Activated naive CD4-positive, alpha-beta T cell treated with anti-CD3 and anti-CD28 coated beads for 36 hours (primary cell): ENCODE results near the gene ADGRE1. TPM values are rescaled to one million over a fixed set of nuclear protein-coding genes. Genes with fewer than 3 reads are reported as not detected.

ENCODE experiments used
- CTCF ChIA-PET: fragments of 350-600 bp; sonication (Branson Sonifier 250); formaldehyde crosslinking; loops from one replicate; lab custom pipeline; 2021; ENCODE audit warnings: antibody characterized with exemption; lab: Charles Lee
- DNase-seq: peaks from one replicate; pipeline ENCODE4 v3.0.0-alpha.2; 2020
- H3K27ac Mint-ChIP-seq: one replicate; pipeline ENCODE4 v1.8.0; 2021; ENCODE audit warnings: mild to moderate bottlenecking, mixed read lengths
- H3K27me3 Mint-ChIP-seq: one replicate; pipeline ENCODE4 v1.8.0; 2021; ENCODE audit warnings: low read depth, mixed read lengths
- H3K36me3 Mint-ChIP-seq: one replicate; pipeline ENCODE4 v1.8.0; 2021; ENCODE audit warnings: low read depth, mixed read lengths
- H3K4me1 Mint-ChIP-seq: one replicate; pipeline ENCODE4 v1.8.0; 2021; ENCODE audit warnings: low read depth, mixed read lengths
- H3K4me3 Mint-ChIP-seq: one replicate; pipeline ENCODE4 v1.8.0; 2021; ENCODE audit warnings: mild to moderate bottlenecking, moderate library complexity, mixed read lengths
- H3K9me3 Mint-ChIP-seq: one replicate; pipeline ENCODE4 v1.8.0; 2021; ENCODE audit warnings: mixed read lengths
- intact Hi-C: fragments of 100-400 bp; cut with micrococcal nuclease; formaldehyde crosslinking; loops from one replicate; pipeline ENCODE4 v1.15.1; 2023
- total RNA-seq, 2 experiments: library from RNA; stranded (reverse); gene quantifications; one replicate each; pipeline ENCODE4 v1.2.3, GENCODE V29; 2021

The ADGRE1 gene
- total RNA-seq, 2 experiments from 2014 or later = 9.1 to 11.2 TPM

GRCh38 chr19:6888967-6889366, 1.6 kb downstream of the ADGRE1 start:
- intact Hi-C loops = no loop called here
- DNase-seq = no peak
- Mint-ChIP-seq H3K27ac (peak overlapping the region; percentile 0), H3K4me1 (peaks cover 72% of the 10 kb centered on the region), H3K4me3 (no peak overlapping the region), H3K27me3 (no peaks in the 10 kb centered on the region), H3K9me3 (peaks cover 28% of the 10 kb centered on the region), H3K36me3 (peaks cover 27% of the 10 kb centered on the region)
- CTCF ChIA-PET = interaction anchor here (0.6 kb wide), 2 partner anchors 135 to 621 kb away, joined by 3 to 4 read pairs; no protein-coding TSS in a partner anchor

GRCh38 chr19:6890401-6890913, 3.1 kb downstream of the ADGRE1 start:
- H3K4me1 Mint-ChIP-seq = peaks cover 73% of the 10 kb centered on the region
- H3K36me3 Mint-ChIP-seq = peaks cover 41% of the 10 kb centered on the region
- H3K4me3 Mint-ChIP-seq = peak overlapping the region; percentile 63
- H3K27ac Mint-ChIP-seq = peak overlapping the region; percentile 93
- H3K9me3 Mint-ChIP-seq = peaks cover 42% of the 10 kb centered on the region
- DNase-seq = peak; percentile 25
- H3K27me3 Mint-ChIP-seq = no peaks in the 10 kb centered on the region
- CTCF ChIA-PET = interaction anchor here (0.7 to 1.4 kb wide), 7 partner anchors 14 to 374 kb away, joined by 3 to 7 read pairs (median 3); no protein-coding TSS in a partner anchor
- intact Hi-C loops = loop anchor here (1.0 to 5.0 kb wide), 6 partner anchors 28 to 456 kb away; partner anchors contain the start of gene TRIP10

- H3K4me3 Mint-ChIP-seq = peak overlapping the region; percentile 63
- peak overlapping the region; percentile 93 for H3K27ac Mint-ChIP-seq
- peaks cover 74% of the 10 kb centered on the region for H3K4me1 Mint-ChIP-seq
- CTCF ChIA-PET = interaction anchor here (0.6 to 1.4 kb wide), 5 partner anchors 15 to 47 kb away, joined by 3 to 7 read pairs (median 4); no protein-coding TSS in a partner anchor
- peak; percentile 88 for DNase-seq
- H3K27me3 Mint-ChIP-seq = no peaks in the 10 kb centered on the region
- H3K36me3 Mint-ChIP-seq = peaks cover 46% of the 10 kb centered on the region
- intact Hi-C loops = loop anchor here (1.0 to 5.0 kb wide), 6 partner anchors 28 to 456 kb away; partner anchors contain the start of gene TRIP10
- H3K9me3 Mint-ChIP-seq = peaks cover 43% of the 10 kb centered on the region
Measured at GRCh38 chr19:6890938-6891337, 3.6 kb downstream of the ADGRE1 start.

- Mint-ChIP-seq H3K4me1 (peaks cover 68% of the 10 kb centered on the region), H3K27me3 (no peaks in the 10 kb centered on the region), H3K36me3 (peaks cover 53% of the 10 kb centered on the region), H3K9me3 (peaks cover 46% of the 10 kb centered on the region), H3K27ac (peak overlapping the region; percentile 93), H3K4me3 (peak overlapping the region; percentile 63)
- peak; percentile 22 for DNase-seq
- CTCF ChIA-PET = no interaction called here
- intact Hi-C loops = loop anchor here (2.0 to 5.0 kb wide), 5 partner anchors 29 to 455 kb away; no protein-coding TSS in a partner anchor
Measured at GRCh38 chr19:6891761-6892385, 4.5 kb downstream of the ADGRE1 start.

- H3K27ac Mint-ChIP-seq = peak overlapping the region; percentile 9
- CTCF ChIA-PET = no interaction called here
- peaks cover 50% of the 10 kb centered on the region for H3K4me1 Mint-ChIP-seq
- H3K36me3 Mint-ChIP-seq = peaks cover 68% of the 10 kb centered on the region
- no peaks in the 10 kb centered on the region for H3K27me3 Mint-ChIP-seq
- no peak overlapping the region for H3K4me3 Mint-ChIP-seq
- intact Hi-C loops = loop anchor here (5.0 kb wide), 2 partner anchors 33 to 217 kb away; no protein-coding TSS in a partner anchor
- peaks cover 49% of the 10 kb centered on the region for H3K9me3 Mint-ChIP-seq
- DNase-seq = no peak
Measured at GRCh38 chr19:6894313-6894712, 6.9 kb downstream of the ADGRE1 start.

- intact Hi-C loops = no loop called here
- Mint-ChIP-seq H3K4me1 (no peaks in the 10 kb centered on the region), H3K4me3 (no peak overlapping the region), H3K9me3 (peaks cover 31% of the 10 kb centered on the region), H3K27ac (no peak overlapping the region), H3K36me3 (peaks cover 50% of the 10 kb centered on the region), H3K27me3 (no peaks in the 10 kb centered on the region)
- CTCF ChIA-PET = no interaction called here
- DNase-seq = no peak
Measured at GRCh38 chr19:6903446-6903845, 16.1 kb downstream of the ADGRE1 start.

- H3K36me3 Mint-ChIP-seq = peaks cover 35% of the 10 kb centered on the region
- intact Hi-C loops = no loop called here
- no peak overlapping the region for H3K4me3 Mint-ChIP-seq
- no peak overlapping the region for H3K27ac Mint-ChIP-seq
- H3K9me3 Mint-ChIP-seq = peaks cover 15% of the 10 kb centered on the region
- CTCF ChIA-PET = no interaction called here
- no peaks in the 10 kb centered on the region for H3K4me1 Mint-ChIP-seq
- no peak for DNase-seq
- no peaks in the 10 kb centered on the region for H3K27me3 Mint-ChIP-seq
Measured at GRCh38 chr19:6906559-6907060, 19.2 kb downstream of the ADGRE1 start.

- Mint-ChIP-seq H3K4me3 (no peak overlapping the region), H3K27ac (no peak overlapping the region), H3K4me1 (no peaks in the 10 kb centered on the region), H3K27me3 (no peaks in the 10 kb centered on the region), H3K9me3 (peaks cover 20% of the 10 kb centered on the region), H3K36me3 (peaks cover 41% of the 10 kb centered on the region)
- no peak for DNase-seq
- CTCF ChIA-PET = no interaction called here
- intact Hi-C loops = no loop called here
Measured at GRCh38 chr19:6911523-6911922, 24.1 kb downstream of the ADGRE1 start.

- DNase-seq = no peak
- intact Hi-C loops = no loop called here
- no peaks in the 10 kb centered on the region for H3K4me1 Mint-ChIP-seq
- H3K36me3 Mint-ChIP-seq = peaks cover 28% of the 10 kb centered on the region
- H3K9me3 Mint-ChIP-seq = peaks cover 10% of the 10 kb centered on the region
- H3K27me3 Mint-ChIP-seq = no peaks in the 10 kb centered on the region
- no peak overlapping the region for H3K4me3 Mint-ChIP-seq
- H3K27ac Mint-ChIP-seq = no peak overlapping the region
- CTCF ChIA-PET = no interaction called here
Measured at GRCh38 chr19:6914321-6914720, 26.9 kb downstream of the ADGRE1 start.

GRCh38 chr19:6916952-6917351, 29.6 kb downstream of the ADGRE1 start:
- Mint-ChIP-seq H3K9me3 (peaks cover 10% of the 10 kb centered on the region), H3K4me1 (no peaks in the 10 kb centered on the region), H3K27me3 (no peaks in the 10 kb centered on the region), H3K4me3 (no peak overlapping the region), H3K36me3 (peaks cover 27% of the 10 kb centered on the region), H3K27ac (no peak overlapping the region)
- CTCF ChIA-PET = interaction anchor here (0.6 kb wide), 1 partner anchor 630 kb away, joined by 3 read pairs; no protein-coding TSS in a partner anchor
- intact Hi-C loops = no loop called here
- DNase-seq = no peak

- H3K9me3 Mint-ChIP-seq = peaks cover 12% of the 10 kb centered on the region
- no peaks in the 10 kb centered on the region for H3K27me3 Mint-ChIP-seq
- no peak overlapping the region for H3K4me3 Mint-ChIP-seq
- peak; percentile 9 for DNase-seq
- peaks cover 18% of the 10 kb centered on the region for H3K36me3 Mint-ChIP-seq
- H3K27ac Mint-ChIP-seq = no peak overlapping the region
- peaks cover 14% of the 10 kb centered on the region for H3K4me1 Mint-ChIP-seq
- CTCF ChIA-PET = interaction anchor here (1.3 to 1.4 kb wide), 2 partner anchors 21 to 35 kb away, joined by 3 read pairs; no protein-coding TSS in a partner anchor
- intact Hi-C loops = loop anchor here (5.0 kb wide), 1 partner anchor 33 kb away; no protein-coding TSS in a partner anchor
Measured at GRCh38 chr19:6925386-6925785, 38.0 kb downstream of the ADGRE1 start.
